Measurements from ENCODE around the gene KIF3C. TPM values are rescaled to one million over a fixed set of nuclear protein-coding genes. Genes with fewer than 3 reads are reported as not detected.
"Not testable (repeated sequence)": the region's sequence is repeated elsewhere in the genome, so short reads cannot be mapped to it uniquely, and the experiment has no call there.

The KIF3C gene
- 3.5 and 3.7 TPM in 2 replicates for total RNA-seq (2014; rRNA removed; shearing (Covaris generic))

DNA sequence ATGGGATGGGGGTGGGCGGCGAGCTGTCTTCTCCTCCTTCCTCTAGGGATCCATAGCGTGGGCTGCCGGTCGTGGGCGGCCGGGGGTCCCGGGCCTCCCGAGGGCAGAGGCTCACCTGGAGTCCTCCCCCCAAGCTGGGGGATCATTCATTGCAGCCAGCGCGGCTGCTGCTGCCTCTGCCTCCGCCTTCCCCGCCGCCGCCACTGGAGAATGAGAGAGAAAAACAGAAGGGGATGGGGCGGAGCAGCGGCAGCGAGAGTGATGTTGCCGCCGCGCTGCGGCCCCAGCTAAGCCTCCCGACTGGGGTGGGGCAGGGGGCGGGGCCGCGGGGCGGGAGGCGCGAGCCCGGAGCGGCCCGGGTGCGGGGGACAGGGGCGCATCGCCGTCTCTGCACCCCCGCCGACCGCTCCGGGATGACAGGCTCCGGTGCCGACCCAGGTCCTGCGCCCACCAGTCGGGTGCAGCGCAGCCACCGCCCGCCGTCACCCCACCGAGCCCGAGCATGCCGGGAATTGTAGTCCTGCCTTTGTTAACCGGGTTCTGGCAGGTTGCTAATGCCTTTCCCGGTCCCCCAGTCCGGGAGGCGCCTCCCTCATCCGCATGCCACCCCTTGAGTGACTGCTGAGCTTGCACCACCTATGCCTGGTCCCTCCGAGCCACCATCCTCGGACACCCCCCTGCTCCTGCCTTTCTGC, at the start of gene KIF3C:
Gene KIF3C (minus strand): TSS at position 225 of the 695 bp plus-strand sequence. CDS start 580 bp downstream, outside the sequence.
- no peak for DNase-seq (ENCODE audit: low spot score)

DNA sequence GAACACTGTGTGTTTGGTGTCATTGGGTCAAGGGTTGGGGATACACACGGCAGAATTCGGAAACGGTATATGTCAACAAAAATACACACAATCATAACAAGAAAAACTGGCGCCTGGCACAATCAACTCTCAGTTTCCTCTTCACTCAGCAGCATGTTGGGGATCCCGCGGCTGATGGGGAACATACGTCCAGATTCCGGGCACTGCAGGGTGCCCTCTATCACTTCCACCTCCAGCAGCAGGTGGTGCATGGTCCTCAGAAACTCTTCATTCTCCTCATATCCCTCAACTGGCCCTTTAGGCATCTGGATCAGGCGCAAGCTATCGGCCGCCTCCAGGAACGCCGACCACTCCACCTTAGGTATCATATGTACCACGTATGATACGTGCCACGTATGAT, 45.8 kb upstream of the KIF3C start:
- not testable (repeated sequence) for DNase-seq (ENCODE audit: low spot score)

DNA sequence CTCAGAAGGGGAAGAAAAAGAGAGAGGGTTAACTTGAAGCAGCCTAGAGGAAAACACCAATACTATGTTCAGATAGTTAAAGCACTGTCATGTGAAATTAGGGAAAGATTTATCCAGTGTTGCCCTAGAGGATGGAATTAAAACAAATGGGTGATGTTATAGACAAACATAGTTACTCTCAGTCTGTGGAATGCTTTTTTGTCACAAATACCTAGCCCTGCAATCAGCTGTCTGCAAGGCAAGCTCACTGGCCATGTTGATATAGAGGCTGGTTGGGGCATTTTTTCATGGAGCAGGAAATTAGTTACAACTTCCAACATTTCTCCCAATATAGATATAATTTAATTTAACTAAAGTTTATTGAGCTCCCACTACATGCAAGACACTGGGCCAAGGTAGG, 43.2 kb upstream of the KIF3C start:
- DNase-seq (ENCODE audit: low spot score) = no peak

DNA sequence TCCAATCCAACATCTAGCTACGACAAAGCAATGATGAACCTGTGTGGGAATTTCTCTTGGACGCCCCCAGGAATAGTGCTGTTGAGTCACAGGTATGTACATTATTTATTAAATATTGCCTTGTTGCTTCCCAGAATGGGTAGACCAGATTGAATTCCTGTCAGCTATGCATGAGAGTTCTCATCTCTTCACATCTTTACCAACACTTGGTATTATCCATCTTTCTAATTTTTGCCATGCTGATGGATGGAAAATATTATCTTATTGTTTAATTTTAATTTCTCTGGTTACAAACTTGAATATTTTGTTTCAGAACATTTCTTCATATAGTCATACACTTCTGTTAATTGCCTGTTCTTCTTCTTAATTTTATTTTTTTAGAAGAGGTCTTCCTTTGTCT, 42.0 kb upstream of the KIF3C start:
- no peak for DNase-seq (ENCODE audit: low spot score)

DNA sequence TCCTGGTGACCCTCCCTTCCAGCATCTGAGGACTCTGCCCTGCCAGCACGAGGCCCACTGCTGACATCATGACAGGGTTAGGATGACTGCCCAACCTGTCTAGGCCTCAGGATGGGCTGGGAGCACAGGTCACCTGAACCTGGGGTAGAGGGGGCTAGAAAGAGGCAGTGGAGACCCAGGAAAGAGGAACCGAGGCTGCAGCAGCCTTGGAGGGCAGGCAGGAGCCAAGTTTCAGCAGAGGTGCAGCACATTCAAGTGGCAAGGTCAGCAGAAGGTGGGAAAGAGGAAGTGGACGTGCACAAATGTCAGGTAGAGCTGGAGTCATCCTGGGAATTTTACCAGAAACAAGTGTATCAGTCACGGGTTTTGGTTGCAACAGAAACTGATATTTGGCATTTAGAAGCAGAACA, 37.9 kb upstream of the KIF3C start:
- DNase-seq (ENCODE audit: low spot score) = no peak

DNA sequence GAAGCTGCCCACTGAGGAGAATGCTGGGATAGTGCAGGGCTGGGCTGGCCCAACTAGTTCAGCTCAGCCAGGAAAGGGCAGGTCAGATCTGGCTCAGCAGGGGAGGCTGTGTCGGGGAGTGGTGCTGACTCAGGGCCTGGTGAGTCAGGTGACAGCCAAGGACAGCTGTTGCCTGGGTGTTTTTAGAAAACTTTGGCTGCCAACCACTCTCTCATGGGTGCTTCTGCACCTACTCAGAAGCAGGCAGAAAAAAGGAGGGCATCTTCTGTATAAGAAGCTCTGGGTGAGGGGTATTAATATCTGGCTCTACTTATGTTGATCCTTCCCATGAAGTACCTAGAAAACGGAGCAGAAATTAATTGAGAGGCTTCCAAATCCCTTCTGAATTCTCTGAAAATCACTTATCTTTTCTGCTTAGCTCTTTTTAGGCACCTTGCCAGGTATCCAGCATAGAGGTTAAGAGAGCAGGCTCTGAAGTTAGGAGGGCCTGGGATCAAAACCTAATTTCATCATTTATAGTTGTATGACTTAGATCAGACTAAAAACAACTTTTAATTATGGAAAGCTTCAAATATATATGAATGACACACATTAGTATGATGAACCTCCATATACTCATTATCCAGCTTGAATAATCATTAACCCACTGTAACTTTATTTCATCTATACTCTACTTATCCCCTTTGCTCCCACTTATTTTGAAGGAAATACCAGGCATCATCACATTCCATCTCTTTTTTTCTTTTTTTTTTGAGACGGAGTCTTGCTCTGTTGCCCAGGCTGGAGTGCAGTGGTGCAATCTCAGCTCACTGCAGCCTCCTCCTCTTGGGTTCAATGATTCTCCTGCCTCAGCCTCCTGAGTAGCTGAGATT, 36.1 kb upstream of the KIF3C start:
- DNase-seq (ENCODE audit: low spot score) = peak; percentile 68

DNA sequence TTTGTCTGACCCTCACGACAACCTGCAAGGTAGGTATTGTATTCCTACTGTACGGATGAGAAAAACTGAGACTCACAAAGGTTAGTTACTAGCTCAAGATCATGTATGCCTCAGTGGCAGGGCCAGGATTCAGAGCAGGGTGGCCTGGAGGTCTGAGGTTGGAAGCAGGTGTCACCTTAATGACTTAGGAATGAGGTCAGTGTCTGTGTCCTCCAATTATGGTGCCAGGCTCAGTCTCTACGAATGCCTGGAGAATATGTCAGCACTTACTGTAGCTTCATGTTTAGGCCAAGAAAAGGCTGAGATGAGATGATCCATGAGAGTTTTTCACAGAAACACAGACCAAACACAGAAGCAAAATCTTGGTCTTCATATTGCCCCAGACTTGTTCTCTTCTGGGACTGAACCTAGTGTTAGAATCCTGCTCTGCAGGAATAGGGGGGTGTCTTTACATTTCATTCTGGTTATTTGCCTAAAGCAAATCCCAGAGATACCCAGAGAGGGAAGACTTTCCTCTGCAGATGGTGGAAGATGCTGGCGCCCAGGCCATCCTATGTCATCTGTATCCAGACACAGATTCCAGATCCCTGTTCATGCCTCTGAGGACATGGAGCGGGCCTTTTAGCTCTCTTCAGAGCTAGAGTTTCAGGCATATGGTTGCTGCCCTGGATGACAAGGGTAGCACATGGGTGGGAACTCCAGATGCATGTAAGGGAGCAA, 35.3 kb upstream of the KIF3C start:
- no peak for DNase-seq (ENCODE audit: low spot score)

DNA sequence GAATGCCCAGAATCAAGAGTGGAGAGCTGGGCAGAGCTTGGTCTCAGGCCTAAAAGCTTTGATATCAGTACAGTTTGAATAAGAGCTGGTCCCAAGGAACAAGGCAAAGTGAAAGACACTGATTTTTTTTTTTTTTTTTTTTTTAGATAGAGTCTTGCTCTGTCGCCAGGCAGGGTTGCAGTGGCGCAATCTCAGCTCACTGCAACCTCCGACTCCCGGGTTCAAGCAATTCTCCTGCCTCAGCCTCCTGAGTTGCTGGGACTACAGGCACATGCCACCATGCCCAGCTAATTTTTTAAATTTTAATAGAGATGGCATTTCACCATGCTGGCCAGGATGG, 34.4 kb upstream of the KIF3C start:
- DNase-seq (ENCODE audit: low spot score) = not testable (repeated sequence)

DNA sequence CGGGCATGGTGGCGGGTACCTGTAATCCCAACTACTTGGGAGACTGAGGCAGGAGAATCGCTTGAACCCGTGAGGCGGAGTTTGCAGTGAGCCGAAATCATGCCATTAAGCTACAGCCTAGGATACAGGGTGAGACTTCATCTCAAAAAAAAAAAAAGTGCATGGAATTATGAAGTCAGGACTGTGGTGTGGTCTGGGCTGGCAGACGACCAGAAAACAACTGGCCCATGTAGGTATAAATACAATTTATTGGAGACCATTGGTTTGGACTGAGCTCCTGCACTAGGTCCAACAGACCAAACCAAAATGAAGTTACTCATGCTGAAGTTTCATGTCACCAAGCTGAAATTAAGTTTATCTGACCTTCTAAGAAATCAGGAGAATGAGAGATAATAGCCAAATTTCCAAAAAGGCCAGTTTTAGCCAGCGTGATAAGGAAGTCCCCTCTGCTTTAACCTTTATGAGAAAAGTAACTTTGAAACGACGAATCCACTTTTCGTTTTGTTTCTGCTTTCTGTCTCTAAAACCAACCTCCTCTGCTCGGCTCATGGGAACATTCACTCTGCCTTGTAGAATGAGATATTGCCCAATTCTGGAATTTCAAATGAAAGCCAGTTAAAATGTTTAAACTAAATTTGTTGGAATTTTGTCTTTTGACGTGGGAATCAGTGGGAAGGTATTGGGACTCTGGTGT, 33.9 kb upstream of the KIF3C start:
- no peak for DNase-seq (ENCODE audit: low spot score)

DNA sequence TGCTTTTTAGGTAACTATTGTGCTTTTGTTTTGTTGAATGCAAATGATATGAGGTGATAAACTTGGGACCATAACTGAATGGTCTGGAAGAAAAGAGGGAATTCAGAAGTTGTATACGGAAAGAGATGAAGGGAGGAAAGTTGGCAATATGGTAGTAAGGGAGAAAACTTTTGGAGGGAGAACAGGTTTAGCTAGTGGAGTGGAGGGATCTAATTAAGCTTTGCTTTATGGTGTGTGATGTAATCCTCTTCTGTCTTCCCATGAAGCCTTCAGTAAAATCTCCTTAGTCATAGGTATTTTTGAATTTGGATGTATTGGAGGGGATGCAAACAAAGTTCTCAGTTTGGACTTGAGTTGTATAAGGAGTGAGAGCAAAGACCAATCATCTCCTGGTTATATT, 31.4 kb upstream of the KIF3C start:
- no peak for DNase-seq (ENCODE audit: low spot score)

DNA sequence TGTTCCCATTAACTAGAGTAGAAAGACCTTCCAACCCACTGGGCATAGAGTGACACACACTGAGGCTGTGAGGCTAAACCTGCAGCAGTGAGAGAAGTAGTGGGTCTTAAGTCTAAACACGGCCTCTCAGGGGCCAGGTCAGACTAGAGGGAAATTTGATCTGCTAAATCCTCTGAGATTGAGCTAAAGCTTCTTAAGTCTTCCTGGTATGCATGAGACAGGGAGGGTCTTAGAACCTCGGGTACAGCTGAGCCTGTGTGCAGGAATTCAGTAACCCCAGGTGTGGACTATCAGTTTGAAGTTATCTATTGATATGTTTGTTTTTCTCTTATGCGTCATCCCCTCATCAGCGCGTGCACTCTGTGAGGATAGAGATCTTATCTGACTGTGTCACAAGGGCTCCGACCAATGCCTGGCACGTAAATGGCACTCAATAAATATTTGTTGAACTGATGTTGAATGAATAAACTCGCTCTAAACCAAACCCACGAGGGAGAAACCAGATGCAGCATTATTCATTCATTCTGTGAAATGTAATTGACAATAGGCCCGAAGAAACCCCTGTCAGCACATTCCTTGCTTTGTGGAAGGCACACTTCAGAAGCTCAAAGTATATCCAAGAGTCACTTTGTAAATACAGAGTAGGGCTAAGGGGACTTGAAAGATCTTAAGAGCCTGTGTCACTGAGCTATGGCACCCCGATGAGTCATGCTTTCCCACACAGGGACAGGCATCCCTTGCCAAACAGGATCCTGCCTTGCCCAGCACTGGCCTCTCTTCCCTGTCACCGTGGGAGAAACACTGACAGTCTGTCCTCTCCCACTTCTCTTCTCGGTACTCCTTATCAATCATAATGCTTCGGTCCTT, 29.9 kb upstream of the KIF3C start:
- DNase-seq (ENCODE audit: low spot score) = peak; percentile 76

DNA sequence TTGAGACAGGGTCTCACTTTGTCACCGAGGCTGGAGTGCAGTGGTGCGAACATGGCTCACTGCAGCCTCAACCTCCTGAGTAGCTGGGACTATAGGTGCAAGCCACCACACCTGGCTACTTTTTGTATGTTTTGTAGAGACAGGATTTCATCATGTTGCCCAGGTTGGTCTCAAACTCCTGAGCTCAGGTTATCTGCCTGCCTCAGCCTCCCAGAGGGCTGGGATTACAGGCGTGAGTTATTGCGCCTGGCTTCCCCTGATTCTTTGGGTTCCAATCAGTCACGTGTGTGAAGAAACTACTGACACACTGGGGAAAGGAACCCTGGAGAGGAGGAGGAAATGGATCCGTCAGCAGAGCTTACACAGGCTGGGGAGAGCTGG, 29.3 kb upstream of the KIF3C start:
- no peak for DNase-seq (ENCODE audit: low spot score)

DNA sequence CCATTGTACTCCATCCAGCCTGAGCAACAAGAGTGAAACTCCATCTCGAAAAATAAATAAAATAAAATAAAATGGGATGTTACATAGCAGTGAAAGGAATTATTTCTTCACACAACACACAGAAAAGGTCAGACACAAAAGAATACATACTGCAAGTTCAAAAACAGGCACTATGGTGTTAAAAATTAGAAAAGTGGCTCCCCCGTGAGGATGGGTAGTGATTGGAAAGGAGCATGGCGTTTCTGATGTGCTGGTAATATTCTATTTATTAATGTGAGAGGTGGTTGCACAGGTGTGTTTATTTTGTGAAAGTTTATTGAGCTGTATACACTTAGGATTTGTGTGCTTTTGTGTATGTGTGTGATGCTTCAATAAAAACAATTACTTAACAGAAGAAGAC, 28.6 kb upstream of the KIF3C start:
- no peak for DNase-seq (ENCODE audit: low spot score)

DNA sequence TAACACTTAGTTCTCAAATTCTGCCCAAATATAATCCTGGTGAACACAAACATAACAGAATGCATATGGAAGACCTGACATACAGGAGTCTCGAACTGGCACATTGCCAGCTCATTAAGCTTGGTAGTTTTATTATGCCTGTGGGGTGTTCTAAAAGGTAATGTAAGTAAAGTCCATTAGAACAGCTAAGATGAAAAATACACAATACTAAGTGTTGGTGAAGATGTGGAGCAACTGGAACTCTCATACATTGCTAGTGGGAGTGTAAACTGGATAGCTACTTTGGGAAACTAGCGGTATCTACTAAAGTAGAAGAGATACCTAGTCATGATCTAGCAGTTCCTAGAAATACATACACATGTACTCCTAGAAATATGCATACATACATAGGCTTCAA, 27.3 kb upstream of the KIF3C start:
- no peak for DNase-seq (ENCODE audit: low spot score)

DNA sequence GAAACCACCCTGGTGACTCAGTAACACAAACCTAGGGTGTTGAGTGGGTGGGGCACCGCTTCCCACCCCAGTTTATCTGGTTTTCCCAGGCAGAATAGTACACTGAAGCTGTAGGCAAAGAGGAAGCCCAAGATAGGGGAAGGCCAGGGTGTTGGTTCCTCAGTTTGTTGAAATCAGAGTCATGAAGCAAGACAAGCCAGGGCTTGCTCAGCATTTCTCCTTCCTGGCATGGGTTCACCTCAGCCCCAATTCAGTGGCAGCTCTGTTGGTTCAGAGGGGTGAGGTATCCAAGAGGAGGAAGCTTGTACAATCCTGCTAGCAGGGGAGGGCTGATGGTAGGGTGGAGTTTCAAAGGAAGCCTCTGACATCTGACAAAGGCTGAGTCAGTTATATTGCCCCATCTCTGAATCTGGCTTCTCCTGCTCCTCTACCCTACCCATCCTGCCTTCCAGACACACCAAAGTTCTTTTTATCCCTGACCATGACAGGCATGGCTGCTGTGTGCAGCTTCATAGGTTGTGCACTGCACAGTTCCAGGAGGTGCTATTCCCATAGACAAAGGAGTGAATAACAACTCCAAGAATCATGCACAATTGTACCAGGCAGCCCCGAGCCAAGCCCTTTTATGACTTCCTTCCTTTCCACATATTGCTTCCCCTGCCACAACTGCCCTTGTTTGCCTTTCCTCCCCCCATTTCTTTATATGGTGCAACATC, 26.7 kb upstream of the KIF3C start:
- DNase-seq (ENCODE audit: low spot score) = peak; percentile 16

DNA sequence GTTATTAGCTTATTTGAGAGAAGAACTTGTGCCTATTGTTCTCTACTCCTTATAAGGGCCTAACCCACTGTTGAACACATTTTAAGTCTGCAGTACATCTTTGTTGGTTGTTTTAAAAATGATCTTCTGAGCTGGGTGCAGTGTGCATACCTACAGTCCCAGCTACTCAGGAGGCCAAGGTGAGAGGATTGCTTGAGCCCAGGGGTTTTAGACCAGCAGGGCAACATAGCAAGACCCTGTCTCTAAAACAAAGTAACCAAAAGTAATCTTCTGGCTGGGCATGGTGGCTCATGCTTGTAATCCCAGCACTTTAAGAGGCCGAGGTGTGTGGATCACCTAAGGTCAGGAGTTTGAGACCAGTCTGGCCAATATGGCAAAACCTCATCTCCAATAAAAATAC, 25.8 kb upstream of the KIF3C start:
- no peak for DNase-seq (ENCODE audit: low spot score)

DNA sequence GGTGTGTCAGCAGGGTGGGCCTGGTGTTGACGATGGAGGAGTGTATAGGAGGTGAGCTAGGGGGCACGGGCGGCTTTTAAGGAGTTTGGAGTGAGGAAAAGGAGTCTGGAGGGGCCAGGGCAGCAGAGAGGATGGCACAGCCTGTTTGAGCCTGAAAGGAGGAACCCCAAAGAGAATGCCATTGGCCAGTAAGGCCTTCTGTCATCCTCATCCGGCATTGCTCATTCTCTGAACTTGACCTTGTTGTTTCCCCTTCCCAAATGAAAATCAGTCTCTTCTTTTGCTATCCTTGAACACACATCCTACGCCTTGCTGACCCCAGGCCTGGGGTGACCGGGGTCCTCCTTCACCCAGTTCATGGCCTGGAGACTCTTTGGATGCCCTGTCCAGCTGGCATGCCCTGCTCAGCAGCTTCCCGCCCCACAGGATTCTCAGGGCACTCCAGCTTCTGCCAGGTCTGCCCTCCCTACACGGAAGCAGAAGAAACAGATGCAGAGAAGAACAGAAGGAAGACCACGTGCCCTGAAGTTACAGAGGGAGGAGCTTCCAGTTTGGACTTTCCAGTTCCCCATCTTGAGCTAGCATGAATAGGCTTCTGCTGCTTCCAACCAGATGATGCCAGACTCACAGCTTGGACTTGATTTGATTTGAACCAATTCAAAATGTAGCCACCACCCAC, 20.5 kb upstream of the KIF3C start:
- no peak for DNase-seq (ENCODE audit: low spot score)

DNA sequence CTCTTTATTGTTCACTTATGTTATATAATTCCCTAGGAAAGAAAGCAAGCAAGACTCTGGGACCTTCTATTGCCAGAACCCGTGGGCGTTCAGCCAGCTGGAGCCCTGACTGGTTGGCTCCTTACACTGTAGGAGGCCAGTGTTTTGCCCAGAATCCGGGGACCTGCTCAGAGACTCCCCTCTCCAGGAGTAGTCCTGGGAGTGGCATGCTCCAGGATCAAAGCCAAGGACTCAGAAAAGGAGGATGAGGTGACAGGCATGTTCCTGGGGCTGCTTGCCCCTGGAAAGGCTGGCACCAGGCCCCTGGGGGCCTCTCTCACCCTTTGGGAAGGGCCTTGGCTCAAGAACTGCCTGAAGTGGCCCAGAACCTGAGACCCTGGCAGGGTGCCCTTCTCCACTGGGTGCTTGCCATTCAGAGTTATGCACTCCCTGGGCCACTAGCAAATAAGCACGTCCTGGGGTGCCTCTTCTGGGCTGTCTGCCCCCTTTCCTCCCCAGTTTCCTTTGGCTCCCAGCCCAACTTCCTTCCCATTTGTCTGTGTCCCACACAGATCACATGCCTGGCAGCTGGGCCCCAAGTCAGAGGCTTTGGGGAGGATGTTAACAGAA, 19.6 kb upstream of the KIF3C start:
- no peak for DNase-seq (ENCODE audit: low spot score)

DNA sequence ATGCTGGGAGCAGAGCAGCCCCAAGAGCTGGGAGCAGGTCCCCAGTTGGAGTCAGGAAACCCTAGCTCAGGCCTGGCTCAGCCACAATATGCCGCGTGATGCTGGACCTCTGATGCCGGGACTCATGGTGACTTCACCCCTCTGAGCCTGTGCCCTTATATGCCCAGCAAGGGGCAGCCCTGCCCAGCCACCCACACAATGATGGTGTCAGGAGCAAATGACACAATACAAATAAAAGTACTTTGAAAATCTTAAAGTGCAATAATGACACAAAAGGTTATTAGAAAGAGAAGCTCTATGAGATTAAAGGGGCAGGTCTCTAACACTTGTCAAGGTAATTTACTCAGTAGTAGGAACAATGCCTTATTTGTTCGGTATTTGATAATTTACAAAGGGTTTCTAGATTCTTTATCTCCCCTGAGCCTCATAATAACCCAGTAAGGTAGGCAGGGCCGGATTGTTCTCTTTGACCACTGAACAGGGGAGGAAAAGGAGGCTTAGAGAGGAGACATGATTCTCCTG, 18.3 kb upstream of the KIF3C start:
- no peak for DNase-seq (ENCODE audit: low spot score)

Measured in H4 (cell line).